Type B pancreatic cell (in vitro differentiated cells): ENCODE results near the gene ANKRD40. TPM values are rescaled to one million over a fixed set of nuclear protein-coding genes. Genes with fewer than 3 reads are reported as not detected.

ENCODE experiments used
- DNase-seq: peaks from one replicate; pipeline ENCODE4 v3.0.0; 2021; ENCODE audit warnings: mixed read lengths; ENCODE audit not compliant: unreplicated experiment; ENCODE audit errors: extremely low spot score
- H3K27ac Mint-ChIP-seq: 2 replicates; pipeline ENCODE4 v1.8.0; 2021; ENCODE audit warnings: mild to moderate bottlenecking, mixed read lengths
- H3K27me3 Mint-ChIP-seq: 2 replicates; pipeline ENCODE4 v1.8.0; 2021; ENCODE audit warnings: mixed read lengths
- H3K36me3 Mint-ChIP-seq: 2 replicates; pipeline ENCODE4 v1.8.0; 2021; ENCODE audit warnings: mixed read lengths
- H3K4me1 Mint-ChIP-seq: one replicate; pipeline ENCODE4 v1.8.0; 2021; ENCODE audit warnings: mixed read lengths; ENCODE audit not compliant: unreplicated experiment
- H3K4me3 Mint-ChIP-seq: 2 replicates; pipeline ENCODE4 v1.8.0; 2021; ENCODE audit warnings: mild to moderate bottlenecking, mixed read lengths
- H3K9me3 Mint-ChIP-seq: 2 replicates; pipeline ENCODE4 v1.8.0; 2021; ENCODE audit warnings: mixed read lengths
- total RNA-seq: library from RNA; stranded (reverse); gene quantifications from 2 replicates; pipeline ENCODE4 v1.2.1, GENCODE V29; 2021; ENCODE audit warnings: low replicate concordance
- TF ChIP-seq, protein P1 (sequence below): fragments of 200-600 bp; sonication (generic); conservative IDR thresholded peaks from 2 replicates; pipeline ENCODE4 v1.5.0; 2021; ENCODE audit warnings: antibody characterized with exemption, mild to moderate bottlenecking

ANKRD40 gene
- total RNA-seq, 1 donor from 2014 or later: 38.4 TPM

DNA sequence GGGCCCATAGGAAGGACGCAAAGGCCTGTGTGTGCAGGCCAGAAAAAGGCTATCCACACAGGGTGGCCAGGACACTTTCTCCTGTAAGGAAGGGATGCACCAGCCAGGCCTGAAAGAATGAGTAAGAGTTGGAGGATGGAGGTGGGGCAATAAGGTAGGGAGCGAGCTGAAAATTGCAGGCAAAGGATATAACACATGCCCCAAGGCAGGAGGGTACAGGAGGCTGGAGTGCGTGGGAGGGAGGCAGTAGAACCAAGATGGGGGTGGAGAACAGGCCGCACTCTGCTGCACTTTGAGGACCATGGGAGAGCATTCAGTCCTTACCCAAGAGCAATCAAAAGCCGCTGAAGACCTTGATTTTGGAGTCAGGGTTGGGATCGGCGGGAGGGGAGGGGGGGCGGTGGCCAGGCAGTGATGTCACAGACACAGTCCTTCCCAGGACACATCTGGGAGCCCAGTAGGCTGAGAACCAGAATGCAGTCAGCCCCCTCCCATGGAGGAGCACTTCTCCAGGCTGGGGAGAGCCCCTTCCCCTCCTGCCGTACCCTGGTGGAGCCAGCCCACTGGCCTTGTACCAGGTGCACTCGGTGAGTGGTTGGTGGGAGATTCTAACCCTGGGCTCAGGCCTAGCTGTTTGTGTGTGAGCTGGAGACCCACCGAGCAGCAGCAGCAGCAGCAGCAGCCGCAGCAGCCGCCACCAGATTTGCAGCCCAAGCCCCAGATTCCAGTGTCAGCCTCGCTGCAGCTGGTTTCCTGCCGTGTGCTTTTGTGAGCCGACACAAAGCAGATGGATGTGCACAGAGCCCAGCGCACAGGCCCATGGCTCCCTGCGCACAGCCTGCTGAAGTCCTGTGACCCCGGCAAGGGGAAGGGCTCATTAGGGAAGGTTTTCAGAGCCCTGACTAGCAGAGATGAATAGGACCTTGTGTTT lies 17.5 kb downstream of the ANKRD40 start:
- no peak for DNase-seq
- Mint-ChIP-seq H3K4me3 (no peak overlapping the region), H3K36me3 (no peaks in the 10 kb centered on the region), H3K9me3 (no peaks in the 10 kb centered on the region), H3K27me3 (no peaks in the 10 kb centered on the region), H3K4me1 (peaks cover 60% of the 10 kb centered on the region), H3K27ac (no peak overlapping the region)
- TF ChIP-seq, protein P1, sequence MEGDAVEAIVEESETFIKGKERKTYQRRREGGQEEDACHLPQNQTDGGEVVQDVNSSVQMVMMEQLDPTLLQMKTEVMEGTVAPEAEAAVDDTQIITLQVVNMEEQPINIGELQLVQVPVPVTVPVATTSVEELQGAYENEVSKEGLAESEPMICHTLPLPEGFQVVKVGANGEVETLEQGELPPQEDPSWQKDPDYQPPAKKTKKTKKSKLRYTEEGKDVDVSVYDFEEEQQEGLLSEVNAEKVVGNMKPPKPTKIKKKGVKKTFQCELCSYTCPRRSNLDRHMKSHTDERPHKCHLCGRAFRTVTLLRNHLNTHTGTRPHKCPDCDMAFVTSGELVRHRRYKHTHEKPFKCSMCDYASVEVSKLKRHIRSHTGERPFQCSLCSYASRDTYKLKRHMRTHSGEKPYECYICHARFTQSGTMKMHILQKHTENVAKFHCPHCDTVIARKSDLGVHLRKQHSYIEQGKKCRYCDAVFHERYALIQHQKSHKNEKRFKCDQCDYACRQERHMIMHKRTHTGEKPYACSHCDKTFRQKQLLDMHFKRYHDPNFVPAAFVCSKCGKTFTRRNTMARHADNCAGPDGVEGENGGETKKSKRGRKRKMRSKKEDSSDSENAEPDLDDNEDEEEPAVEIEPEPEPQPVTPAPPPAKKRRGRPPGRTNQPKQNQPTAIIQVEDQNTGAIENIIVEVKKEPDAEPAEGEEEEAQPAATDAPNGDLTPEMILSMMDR: no peak

DNA sequence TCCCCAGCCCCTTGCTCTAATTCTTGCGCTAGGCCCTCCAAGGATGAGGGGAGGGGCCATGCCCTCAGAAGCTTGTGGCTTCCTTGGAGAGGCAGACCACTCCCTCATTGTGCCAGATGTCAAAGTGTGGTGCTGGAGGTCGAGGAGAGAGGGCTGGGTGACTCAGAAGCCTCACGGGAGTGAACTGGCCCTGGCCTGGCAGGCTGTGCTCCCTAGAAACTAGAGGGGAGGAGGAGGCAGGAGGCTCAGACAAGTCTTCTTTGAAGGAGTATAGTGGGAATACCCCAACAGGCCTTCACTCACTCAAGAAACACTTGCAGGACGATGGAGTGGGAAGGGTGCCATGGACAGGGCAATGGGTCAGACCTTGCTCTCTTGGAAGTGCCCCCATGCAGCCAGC lies 18.5 kb downstream of the ANKRD40 start:
- TF ChIP-seq, protein P1: no peak
- Mint-ChIP-seq H3K9me3 (no peaks in the 10 kb centered on the region), H3K36me3 (no peaks in the 10 kb centered on the region), H3K4me3 (no peak overlapping the region), H3K4me1 (peaks cover 59% of the 10 kb centered on the region), H3K27me3 (no peaks in the 10 kb centered on the region), H3K27ac (peak overlapping the region; percentile 39)
- no peak for DNase-seq

DNA sequence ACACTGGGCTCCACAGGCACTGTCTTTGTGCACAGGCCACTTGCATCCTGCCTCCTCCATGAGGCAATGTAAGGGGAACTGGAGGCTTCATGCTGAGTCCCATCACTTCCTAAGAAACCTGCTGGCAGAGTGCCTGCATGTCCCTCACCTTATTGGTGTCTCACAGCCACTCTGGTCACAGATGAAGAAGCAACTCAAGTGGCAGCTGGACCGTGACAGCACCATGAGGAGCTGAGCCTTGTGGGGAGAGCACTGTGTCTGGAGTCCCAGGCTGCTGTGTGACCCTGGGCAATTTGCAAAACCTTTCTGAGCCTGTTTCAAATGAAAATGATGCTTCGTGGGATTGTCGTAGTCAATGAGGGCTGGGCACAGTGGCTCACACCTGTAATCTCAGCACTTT lies 19.5 kb downstream of the ANKRD40 start:
- H3K4me1 Mint-ChIP-seq: peaks cover 56% of the 10 kb centered on the region
- H3K9me3 Mint-ChIP-seq: no peaks in the 10 kb centered on the region
- no peaks in the 10 kb centered on the region for H3K36me3 Mint-ChIP-seq
- H3K27me3 Mint-ChIP-seq: no peaks in the 10 kb centered on the region
- no peak overlapping the region for H3K27ac Mint-ChIP-seq
- TF ChIP-seq, protein P1: no peak
- H3K4me3 Mint-ChIP-seq: no peak overlapping the region
- DNase-seq: no peak

DNA sequence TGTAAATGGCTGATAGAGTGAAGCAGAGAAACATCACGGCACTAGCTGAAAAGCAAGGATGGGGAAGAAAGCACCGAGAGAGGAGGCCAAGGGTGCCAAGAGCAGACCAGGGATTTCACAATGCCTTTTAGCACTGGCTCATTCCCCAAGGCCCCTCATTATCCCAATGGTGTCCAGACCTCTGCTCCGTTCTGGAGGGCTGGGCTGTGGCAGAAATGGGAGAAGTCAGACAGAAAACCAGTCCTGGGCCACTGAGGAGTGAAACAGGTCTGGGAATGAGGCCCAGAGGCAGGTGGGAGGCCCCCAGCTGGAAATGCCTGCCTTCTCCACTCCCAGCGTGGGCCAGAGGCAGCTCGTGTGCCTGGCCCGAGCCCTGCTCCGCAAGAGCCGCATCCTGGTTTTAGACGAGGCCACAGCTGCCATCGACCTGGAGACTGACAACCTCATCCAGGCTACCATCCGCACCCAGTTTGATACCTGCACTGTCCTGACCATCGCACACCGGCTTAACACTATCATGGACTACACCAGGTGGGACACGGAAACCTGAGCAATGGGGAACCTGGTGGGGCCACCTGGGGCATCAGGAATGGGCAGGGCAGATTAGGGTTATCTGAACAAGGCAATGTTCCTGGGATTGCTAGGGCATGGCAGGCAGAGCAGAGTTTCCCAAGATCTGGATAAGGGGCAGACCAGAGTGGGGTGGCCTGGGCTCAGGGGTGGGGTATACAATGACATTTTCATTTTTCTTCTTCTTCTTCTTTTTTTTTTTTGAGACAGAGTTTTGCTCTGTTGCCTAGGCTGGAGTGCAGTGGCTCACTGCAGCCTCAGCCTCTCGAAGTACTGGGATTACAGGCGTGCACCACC lies 20.3 kb downstream of the ANKRD40 start:
- Mint-ChIP-seq H3K4me3 (no peak overlapping the region), H3K4me1 (peaks cover 50% of the 10 kb centered on the region), H3K27ac (peak overlapping the region; percentile 83), H3K27me3 (no peaks in the 10 kb centered on the region), H3K9me3 (no peaks in the 10 kb centered on the region), H3K36me3 (no peaks in the 10 kb centered on the region)
- TF ChIP-seq, protein P1: no peak
- no peak for DNase-seq

DNA sequence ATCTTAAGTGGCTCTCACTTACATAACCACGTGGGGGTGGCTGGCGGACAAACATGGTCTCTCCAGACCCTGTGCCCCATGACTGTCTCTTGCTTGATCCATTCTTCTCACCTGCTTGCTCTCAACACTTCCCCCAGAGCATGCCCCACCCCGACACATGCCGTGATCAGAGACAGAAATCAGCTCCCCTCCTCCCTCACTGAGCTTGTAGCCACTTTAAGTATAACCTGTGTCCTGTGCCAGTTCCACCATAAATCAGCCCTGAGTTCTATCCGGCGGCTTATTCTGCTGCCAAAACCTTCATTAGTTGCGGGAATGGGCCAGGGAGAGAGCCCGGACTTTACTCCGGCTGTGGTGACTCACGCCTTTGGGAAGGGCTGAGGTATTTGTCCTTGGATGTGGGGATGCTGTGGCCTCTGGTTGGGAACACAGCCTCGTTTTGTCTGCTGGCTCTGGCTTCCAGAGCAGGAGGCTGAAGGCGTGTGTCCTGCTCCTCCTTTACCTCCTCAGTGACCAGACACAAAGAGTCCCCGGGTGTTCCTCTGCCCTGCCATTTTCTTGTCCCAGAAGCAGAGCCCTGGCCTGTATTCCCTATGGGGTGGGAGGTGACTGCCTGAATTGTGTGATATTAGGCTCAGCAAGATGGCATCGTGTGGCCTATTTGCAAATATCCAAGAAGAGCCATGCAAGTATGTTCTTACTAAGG lies 21.1 kb downstream of the ANKRD40 start:
- Mint-ChIP-seq H3K36me3 (no peaks in the 10 kb centered on the region), H3K4me1 (peaks cover 50% of the 10 kb centered on the region), H3K27me3 (no peaks in the 10 kb centered on the region), H3K4me3 (peak overlapping the region; percentile 53), H3K27ac (peak overlapping the region; percentile 83), H3K9me3 (no peaks in the 10 kb centered on the region)
- TF ChIP-seq, protein P1: no peak
- DNase-seq: no peak
